ENCODE data around the gene GEMIN5. TPM values are rescaled to one million over a fixed set of nuclear protein-coding genes. Genes with fewer than 3 reads are reported as not detected.
A peak's percentile ranks its signal among the peaks of the same experiment; 100 is the strongest.

GEMIN5 gene
- total RNA-seq, 1 experiment from 2014 or later: 35.8 TPM

DNA sequence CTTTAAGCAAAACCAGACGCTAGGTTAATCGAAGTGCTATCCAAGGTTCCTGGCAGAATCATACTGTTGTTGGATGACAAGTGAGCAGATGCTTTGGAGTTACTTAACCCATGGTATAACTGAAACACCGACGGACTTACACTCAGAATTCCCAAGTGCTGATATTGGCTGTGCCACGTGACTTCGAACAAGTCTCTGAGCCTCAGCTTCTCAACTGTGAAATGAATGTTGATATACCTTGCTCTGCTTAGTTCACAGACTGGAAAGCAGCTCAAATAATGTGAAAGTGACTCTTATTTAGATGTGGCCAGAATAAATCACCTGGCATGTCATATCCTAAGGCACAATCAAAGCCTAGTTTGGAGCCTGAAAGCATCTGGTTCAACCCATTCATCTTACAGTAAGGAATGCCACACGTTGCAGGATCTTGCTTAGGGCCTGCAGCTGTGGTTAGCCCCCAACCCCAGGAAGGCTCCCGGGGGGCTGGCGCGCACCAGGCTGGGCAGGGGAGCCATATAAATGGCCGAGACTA lies 759 bp downstream of the GEMIN5 start:
- Histone ChIP-seq H4K20me1 (ENCODE audit: control insufficient read depth, insufficient read depth, insufficient read length) (no peaks in the 10 kb centered on the region), H3K56ac (ENCODE audit: insufficient read length, low read depth, low read length) (no peak overlapping the region), H3K4me1 (ENCODE audit: insufficient read depth, low read length) (no peaks in the 10 kb centered on the region; the same call in 1 of the 2 replicates), H4K91ac (ENCODE audit: insufficient read length, low read depth, low read length) (no peak overlapping the region), H3K4ac (ENCODE audit: low read depth, low read length) (no peak overlapping the region), H3K79me1 (ENCODE audit: insufficient read depth, low read depth, low read length, poor library complexity, severe bottlenecking) (no peaks in the 10 kb centered on the region), H2BK12ac (ENCODE audit: insufficient read length, low read depth, low read length) (no peak overlapping the region), H2BK20ac (ENCODE audit: low read depth, low read length, poor library complexity, severe bottlenecking) (no peak overlapping the region), H3K4me2 (ENCODE audit: insufficient read depth, insufficient read length, low read length) (peak overlapping the region; percentile 86), H2BK120ac (ENCODE audit: low read depth, low read length, poor library complexity, severe bottlenecking) (no peak overlapping the region), H2BK15ac (ENCODE audit: low read depth, low read length) (no peak overlapping the region), H2AFZ (ENCODE audit: low read length) (no peak overlapping the region), H4K8ac (replicated peaks; ENCODE audit: insufficient read length, low read depth, low read length) (no peak overlapping the region), H3K23me2 (ENCODE audit: insufficient read length, low read depth, low read length, poor library complexity, severe bottlenecking) (peaks cover 8% of the 10 kb centered on the region), H2BK5ac (ENCODE audit: insufficient read length, low read length) (no peak overlapping the region), H3K18ac (ENCODE audit: insufficient read length, low read depth, low read length) (no peak overlapping the region), H3K79me2 (ENCODE audit: insufficient read depth, low read length) (peaks cover 9% of the 10 kb centered on the region), H3K14ac (ENCODE audit: insufficient read depth, low read length) (no peak overlapping the region), H3K27ac (ENCODE audit: insufficient read length, low read depth, low read length) (no peak overlapping the region), H3K23ac (ENCODE audit: insufficient read length, low read depth, low read length) (no peak overlapping the region), H3T11ph (ENCODE audit: low read length) (no peak overlapping the region), H3K27me3 (ENCODE audit: insufficient read depth, low read length) (no peaks in the 10 kb centered on the region), H3K9ac (ENCODE audit: extremely low read depth, insufficient read length, low read length) (peak overlapping the region; percentile 59), H3K9me3 (ENCODE audit: control insufficient read depth, low read depth, low read length) (no peaks in the 10 kb centered on the region), H4K5ac (ENCODE audit: insufficient read length, low read depth, low read length) (no peak overlapping the region), H2AK5ac (ENCODE audit: insufficient read length, low read length) (no peak overlapping the region)
- H3K36me3 Mint-ChIP-seq (ENCODE audit: insufficient read depth in 1 of 3, low read depth in 3 of 3): peaks cover 13 to 26% (median 23%) of the 10 kb centered on the region in 3 experiments; a peak in 6 of 7 replicates
- H3K9me3 Mint-ChIP-seq: no peaks in the 10 kb centered on the region
- peaks cover 9 to 12% of the 10 kb centered on the region in 2 experiments for H3K4me1 Mint-ChIP-seq
- TF ChIP-seq, protein P1, sequence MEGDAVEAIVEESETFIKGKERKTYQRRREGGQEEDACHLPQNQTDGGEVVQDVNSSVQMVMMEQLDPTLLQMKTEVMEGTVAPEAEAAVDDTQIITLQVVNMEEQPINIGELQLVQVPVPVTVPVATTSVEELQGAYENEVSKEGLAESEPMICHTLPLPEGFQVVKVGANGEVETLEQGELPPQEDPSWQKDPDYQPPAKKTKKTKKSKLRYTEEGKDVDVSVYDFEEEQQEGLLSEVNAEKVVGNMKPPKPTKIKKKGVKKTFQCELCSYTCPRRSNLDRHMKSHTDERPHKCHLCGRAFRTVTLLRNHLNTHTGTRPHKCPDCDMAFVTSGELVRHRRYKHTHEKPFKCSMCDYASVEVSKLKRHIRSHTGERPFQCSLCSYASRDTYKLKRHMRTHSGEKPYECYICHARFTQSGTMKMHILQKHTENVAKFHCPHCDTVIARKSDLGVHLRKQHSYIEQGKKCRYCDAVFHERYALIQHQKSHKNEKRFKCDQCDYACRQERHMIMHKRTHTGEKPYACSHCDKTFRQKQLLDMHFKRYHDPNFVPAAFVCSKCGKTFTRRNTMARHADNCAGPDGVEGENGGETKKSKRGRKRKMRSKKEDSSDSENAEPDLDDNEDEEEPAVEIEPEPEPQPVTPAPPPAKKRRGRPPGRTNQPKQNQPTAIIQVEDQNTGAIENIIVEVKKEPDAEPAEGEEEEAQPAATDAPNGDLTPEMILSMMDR (conservative IDR thresholded peaks at IDR 0.05): no peak
- no peak for DNase-seq
- peak overlapping the region; percentile 90 for H3K4me3 Mint-ChIP-seq
- no peaks in the 10 kb centered on the region for H3K27me3 Mint-ChIP-seq (ENCODE audit: low read depth)
- WGBS (ENCODE audit: extremely low coverage, insufficient read length, low lambda C conversion rate): no CpG with 5 or more reads among the region's 11 CpGs
- peak overlapping the region in 1 of 3 experiments; percentile 25; a peak in 2 of 7 replicates for H3K27ac Mint-ChIP-seq
